Panc1 (cell line): ENCODE results near the gene CDK6. TPM values are rescaled to one million over a fixed set of nuclear protein-coding genes. Genes with fewer than 3 reads are reported as not detected.

Experiments used
- ATAC-seq: fragments of 200-7000 bp; cut with Tn5 transposase; 2 replicates; pipeline ENCODE4 v1.9.1; 2020; ENCODE audit warnings: mild to moderate bottlenecking, moderate library complexity
- BruUV-seq: library from RNA; stranded (reverse); fragments of 400-500 nt; replicated peaks from 2 replicates; lab custom pipeline; 2021; lab: Mats Ljungman, UMichigan
- CTCF ChIA-PET: fragments of 300-600 bp; sonication (Branson Sonifier 250); formaldehyde crosslinking; loops from one replicate; lab custom pipeline; 2022; ENCODE audit warnings: antibody characterized with exemption; lab: Charles Lee
- POLR2A ChIA-PET: fragments of 300-600 bp; sonication (Branson Sonifier 250); formaldehyde crosslinking; loops from one replicate; lab custom pipeline; 2022; ENCODE audit warnings: antibody characterized with exemption; lab: Charles Lee
- DNase-seq: peaks from one replicate; pipeline ENCODE4 v3.0.0-alpha.2; 2010; ENCODE audit warnings: low read depth, low spot score
- H3K27ac ChIP-seq: 2 replicates; pipeline ENCODE4 v1.5.1; 2011; ENCODE audit warnings: mild to moderate bottlenecking, low read length, inconsistent platforms
- H3K27me3 ChIP-seq: fragments of 200-500 bp; sonication (Bioruptor generic); 2 replicates; pipeline ENCODE4 v1.6.0; 2014; ENCODE audit warnings: low read length, inconsistent platforms; ENCODE audit not compliant: control insufficient read depth, insufficient read depth
- H3K36me3 ChIP-seq: fragments of 200-500 bp; sonication (Bioruptor generic); 2 replicates; pipeline ENCODE4 v1.5.1; 2014; ENCODE audit warnings: inconsistent platforms, mild to moderate bottlenecking, low read length, moderate library complexity; ENCODE audit not compliant: control insufficient read depth, insufficient read depth
- H3K4me1 ChIP-seq: 2 replicates; pipeline ENCODE4 v1.5.1; 2011; ENCODE audit warnings: inconsistent platforms, mild to moderate bottlenecking, low read length, moderate library complexity; ENCODE audit not compliant: control insufficient read depth, insufficient read depth
- H3K4me3 ChIP-seq, 2 experiments: 2 replicates each; pipeline ENCODE4 v1.5.1; 2011 to 2012; ENCODE audit warnings: low read depth in 2 of 2, low read length in 2 of 2, mild to moderate bottlenecking in 2 of 2, inconsistent platforms in 1 of 2, moderate library complexity in 1 of 2
- H3K9me3 ChIP-seq: fragments of 200-500 bp; sonication (Bioruptor generic); 2 replicates; pipeline ENCODE4 v1.5.1; 2014; ENCODE audit warnings: low read depth, mild to moderate bottlenecking, inconsistent platforms, low read length, moderate library complexity; ENCODE audit not compliant: control insufficient read depth, insufficient read depth
- POLR2AphosphoS5 ChIP-seq: IDR thresholded peaks from 2 replicates; pipeline ENCODE4 v1.6.1; 2012; ENCODE audit warnings: mild to moderate bottlenecking, low read depth, low read length, moderate library complexity
- SIN3A ChIP-seq: IDR thresholded peaks from 2 replicates; pipeline ENCODE4 v1.6.1; 2012; ENCODE audit warnings: low read depth, mild to moderate bottlenecking, low read length, moderate library complexity, borderline replicate concordance; ENCODE audit not compliant: insufficient read depth
- TCF7L2 ChIP-seq: IDR thresholded peaks from 2 replicates; pipeline ENCODE4 v1.6.1; 2011; ENCODE audit warnings: mild to moderate bottlenecking, low read depth, low read length, inconsistent platforms
- in situ Hi-C: cut with HindIII; loops from 2 replicates; pipeline ENCODE4 v1.10.0; 2016; ENCODE audit warnings: low sequenced_read_pairs, low pct_unique_long_range_greater_than_20kb
- intact Hi-C: fragments of 100-400 bp; cut with micrococcal nuclease; formaldehyde crosslinking; loops from one replicate; pipeline ENCODE4 v1.10.0; 2022; ENCODE audit not compliant: unreplicated experiment
- total RNA-seq: library from RNA; stranded (reverse); gene quantifications from one replicate; pipeline ENCODE4 v1.2.1, GENCODE V29; 2021; ENCODE audit not compliant: unreplicated experiment
- TF ChIP-seq, protein P1 (sequence below), 2 experiments: IDR thresholded peaks; 2 replicates each; pipeline ENCODE4 v1.6.1; 2011 to 2012; ENCODE audit warnings: low read depth in 2 of 2, control low read depth in 1 of 2, low read length in 1 of 2, mild to moderate bottlenecking in 1 of 2, moderate library complexity in 1 of 2; ENCODE audit not compliant: insufficient read depth in 1 of 2
- TF ChIP-seq, protein P2 (sequence below): fragments of 450-650 bp; IDR thresholded peaks from 2 replicates; pipeline ENCODE4 v1.5.1; 2017; ENCODE audit warnings: mild to moderate bottlenecking

CDK6 gene
- total RNA-seq, 1 experiment from 2014 or later: 57.4 TPM

DNA sequence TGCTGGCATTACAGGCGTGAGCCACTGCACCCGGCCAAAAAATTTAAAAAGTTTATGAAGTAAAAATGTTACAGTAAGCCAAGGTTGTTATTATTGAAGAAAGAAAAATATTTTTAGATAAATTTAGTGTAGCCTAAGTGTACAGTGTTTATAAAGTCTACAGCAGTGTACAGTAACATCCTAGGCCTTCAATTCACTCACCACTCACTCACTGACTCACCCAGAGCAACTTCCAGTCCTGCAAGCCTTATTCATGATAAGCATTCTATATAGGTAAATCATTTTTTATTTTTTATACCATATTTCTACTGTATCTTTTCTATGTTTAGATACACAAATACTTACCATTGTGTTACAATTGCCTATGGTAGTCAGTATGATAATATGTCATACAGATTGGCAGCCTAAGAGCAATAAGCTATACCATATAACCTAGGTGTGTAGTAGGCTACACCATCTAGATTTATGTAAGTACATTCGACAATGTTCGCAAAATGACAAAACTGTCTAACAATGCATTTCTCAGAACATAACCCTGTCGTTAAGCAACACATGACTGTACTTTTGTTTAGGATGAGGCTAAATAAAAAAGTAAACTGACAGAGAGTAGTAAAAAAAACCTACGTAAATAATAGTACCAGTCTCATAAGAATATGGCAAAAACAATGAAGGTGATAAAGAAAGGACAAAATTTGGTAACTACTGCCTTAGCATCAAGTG lies 168.4 kb downstream of the CDK6 start:
- BruUV-seq: no TSS peak
- ATAC-seq (no peak), DNase-seq (no peak)
- H3K4me1 ChIP-seq: peaks cover 5% of the 10 kb centered on the region; the same call in 1 of the 2 replicates
- CTCF ChIA-PET: no interaction called here
- intact Hi-C loops (no loop called here), in situ Hi-C loops (no loop called here)
- H3K27me3 ChIP-seq: no peaks in the 10 kb centered on the region
- TF ChIP-seq SIN3A: no peak
- TF ChIP-seq, protein P1, sequence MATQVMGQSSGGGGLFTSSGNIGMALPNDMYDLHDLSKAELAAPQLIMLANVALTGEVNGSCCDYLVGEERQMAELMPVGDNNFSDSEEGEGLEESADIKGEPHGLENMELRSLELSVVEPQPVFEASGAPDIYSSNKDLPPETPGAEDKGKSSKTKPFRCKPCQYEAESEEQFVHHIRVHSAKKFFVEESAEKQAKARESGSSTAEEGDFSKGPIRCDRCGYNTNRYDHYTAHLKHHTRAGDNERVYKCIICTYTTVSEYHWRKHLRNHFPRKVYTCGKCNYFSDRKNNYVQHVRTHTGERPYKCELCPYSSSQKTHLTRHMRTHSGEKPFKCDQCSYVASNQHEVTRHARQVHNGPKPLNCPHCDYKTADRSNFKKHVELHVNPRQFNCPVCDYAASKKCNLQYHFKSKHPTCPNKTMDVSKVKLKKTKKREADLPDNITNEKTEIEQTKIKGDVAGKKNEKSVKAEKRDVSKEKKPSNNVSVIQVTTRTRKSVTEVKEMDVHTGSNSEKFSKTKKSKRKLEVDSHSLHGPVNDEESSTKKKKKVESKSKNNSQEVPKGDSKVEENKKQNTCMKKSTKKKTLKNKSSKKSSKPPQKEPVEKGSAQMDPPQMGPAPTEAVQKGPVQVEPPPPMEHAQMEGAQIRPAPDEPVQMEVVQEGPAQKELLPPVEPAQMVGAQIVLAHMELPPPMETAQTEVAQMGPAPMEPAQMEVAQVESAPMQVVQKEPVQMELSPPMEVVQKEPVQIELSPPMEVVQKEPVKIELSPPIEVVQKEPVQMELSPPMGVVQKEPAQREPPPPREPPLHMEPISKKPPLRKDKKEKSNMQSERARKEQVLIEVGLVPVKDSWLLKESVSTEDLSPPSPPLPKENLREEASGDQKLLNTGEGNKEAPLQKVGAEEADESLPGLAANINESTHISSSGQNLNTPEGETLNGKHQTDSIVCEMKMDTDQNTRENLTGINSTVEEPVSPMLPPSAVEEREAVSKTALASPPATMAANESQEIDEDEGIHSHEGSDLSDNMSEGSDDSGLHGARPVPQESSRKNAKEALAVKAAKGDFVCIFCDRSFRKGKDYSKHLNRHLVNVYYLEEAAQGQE (IDR thresholded peaks at IDR 0.05; ENCODE audit: insufficient read depth in 1 of 2, low read depth in 2 of 2, low read length in 1 of 2): no peak
- no peak for TF ChIP-seq TCF7L2
- no peak for TF ChIP-seq POLR2AphosphoS5
- TF ChIP-seq, protein P2, sequence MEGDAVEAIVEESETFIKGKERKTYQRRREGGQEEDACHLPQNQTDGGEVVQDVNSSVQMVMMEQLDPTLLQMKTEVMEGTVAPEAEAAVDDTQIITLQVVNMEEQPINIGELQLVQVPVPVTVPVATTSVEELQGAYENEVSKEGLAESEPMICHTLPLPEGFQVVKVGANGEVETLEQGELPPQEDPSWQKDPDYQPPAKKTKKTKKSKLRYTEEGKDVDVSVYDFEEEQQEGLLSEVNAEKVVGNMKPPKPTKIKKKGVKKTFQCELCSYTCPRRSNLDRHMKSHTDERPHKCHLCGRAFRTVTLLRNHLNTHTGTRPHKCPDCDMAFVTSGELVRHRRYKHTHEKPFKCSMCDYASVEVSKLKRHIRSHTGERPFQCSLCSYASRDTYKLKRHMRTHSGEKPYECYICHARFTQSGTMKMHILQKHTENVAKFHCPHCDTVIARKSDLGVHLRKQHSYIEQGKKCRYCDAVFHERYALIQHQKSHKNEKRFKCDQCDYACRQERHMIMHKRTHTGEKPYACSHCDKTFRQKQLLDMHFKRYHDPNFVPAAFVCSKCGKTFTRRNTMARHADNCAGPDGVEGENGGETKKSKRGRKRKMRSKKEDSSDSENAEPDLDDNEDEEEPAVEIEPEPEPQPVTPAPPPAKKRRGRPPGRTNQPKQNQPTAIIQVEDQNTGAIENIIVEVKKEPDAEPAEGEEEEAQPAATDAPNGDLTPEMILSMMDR: no peak
- no peaks in the 10 kb centered on the region; the same call in 1 of the 2 replicates for H3K36me3 ChIP-seq
- H3K9me3 ChIP-seq: no peaks in the 10 kb centered on the region
- no peak overlapping the region for H3K27ac ChIP-seq
- no peak overlapping the region for H3K4me3 ChIP-seq
- POLR2A ChIA-PET: no interaction called here

DNA sequence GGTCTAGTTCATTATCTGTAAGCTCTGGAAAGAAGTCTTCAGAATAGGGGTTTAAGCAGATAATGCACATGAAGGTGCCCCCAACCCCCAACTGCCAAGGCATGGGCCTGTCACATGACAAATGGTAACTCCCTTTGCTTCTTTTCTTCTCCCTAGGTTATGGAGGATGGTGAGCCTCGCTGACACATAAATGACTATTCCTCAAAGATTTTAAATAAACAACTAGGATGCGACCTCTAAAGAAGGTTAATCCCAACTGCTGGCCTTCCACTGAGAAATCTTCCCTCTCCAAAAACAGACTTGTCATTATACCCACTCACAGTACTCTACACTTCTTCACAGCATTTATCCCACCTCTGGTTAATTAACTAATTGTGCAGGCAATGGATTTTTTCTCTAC lies 170.4 kb downstream of the CDK6 start:
- DNase-seq (no peak), ATAC-seq (no peak)
- Histone ChIP-seq H3K27ac (no peak overlapping the region), H3K4me1 (peaks cover under 1% of the 10 kb centered on the region; the same call in 1 of the 2 replicates), H3K4me3 (no peak overlapping the region), H3K9me3 (no peaks in the 10 kb centered on the region), H3K36me3 (no peaks in the 10 kb centered on the region; the same call in 1 of the 2 replicates), H3K27me3 (no peaks in the 10 kb centered on the region)
- CTCF ChIA-PET: no interaction called here
- no peak for TF ChIP-seq TCF7L2
- TF ChIP-seq, protein P1 (IDR thresholded peaks at IDR 0.05; ENCODE audit: insufficient read depth in 1 of 2, low read depth in 2 of 2, low read length in 1 of 2): no peak
- POLR2A ChIA-PET: no interaction called here
- BruUV-seq: no TSS peak
- in situ Hi-C loops: no loop called here
- intact Hi-C loops: no loop called here
